Fibroblast of skin of abdomen (primary cell): Measurements from ENCODE around the gene MAMSTR.
"Not testable (repeated sequence)": the region's sequence is repeated elsewhere in the genome, so short reads cannot be mapped to it uniquely, and the experiment has no call there.

Source experiments
- DNase-seq: peaks from one replicate; pipeline ENCODE4 v3.0.0-alpha.2; 2013

The MAMSTR gene

GRCh38 chr19:48718711-48719231 is 754 bp downstream of the MAMSTR start:
- DNase-seq: no peak

- not testable (repeated sequence) for DNase-seq
Measured at GRCh38 chr19:48718106-48718505, 1.4 kb downstream of the MAMSTR start.

GRCh38 chr19:48716562-48717291 is 2.8 kb downstream of the MAMSTR start:
- DNase-seq: peak; percentile 63

GRCh38 chr19:48715681-48716171 is 3.8 kb downstream of the MAMSTR start:
- peak; percentile 45 for DNase-seq

- no peak for DNase-seq
Measured at GRCh38 chr19:48714759-48715675, 4.5 kb downstream of the MAMSTR start.

- peak; percentile 100 for DNase-seq
Measured at GRCh38 chr19:48713864-48714755, 5.4 kb downstream of the MAMSTR start.

- no peak for DNase-seq
Measured at GRCh38 chr19:48713041-48713863, 6.3 kb downstream of the MAMSTR start.

- DNase-seq: no peak
Measured at GRCh38 chr19:48711106-48711662, 8.3 kb downstream of the MAMSTR start.

GRCh38 chr19:48708471-48708870 is 11.1 kb downstream of the MAMSTR start:
- no peak for DNase-seq

- peak; percentile 59 for DNase-seq
Measured at GRCh38 chr19:48705431-48705830, 14.1 kb downstream of the MAMSTR start.

- DNase-seq: no peak
Measured at GRCh38 chr19:48703316-48703715, 16.2 kb downstream of the MAMSTR start.

GRCh38 chr19:48702701-48703100 is 16.8 kb downstream of the MAMSTR start:
- DNase-seq: no peak

- peak; percentile 73 for DNase-seq
Measured at GRCh38 chr19:48698046-48698445, 21.5 kb downstream of the MAMSTR start.

- DNase-seq: no peak
Measured at GRCh38 chr19:48696353-48697010, 23.0 kb downstream of the MAMSTR start.

- DNase-seq: no peak
Measured at GRCh38 chr19:48695743-48696352, 23.7 kb downstream of the MAMSTR start, which contains the start of gene FUT2. FUT2 (plus strand) TSS chr19:48695971; CDS start chr19:48702957, 6,986 bp downstream.

GRCh38 chr19:48693629-48694028 is 25.9 kb downstream of the MAMSTR start:
- not testable (repeated sequence) for DNase-seq

GRCh38 chr19:48689449-48689848 is 30.1 kb downstream of the MAMSTR start:
- DNase-seq: no peak

- no peak for DNase-seq
Measured at GRCh38 chr19:48687776-48688175, 31.7 kb downstream of the MAMSTR start.

GRCh38 chr19:48686637-48687036 is 32.9 kb downstream of the MAMSTR start:
- not testable (repeated sequence) for DNase-seq

- no peak for DNase-seq
Measured at GRCh38 chr19:48686088-48686487, 33.4 kb downstream of the MAMSTR start.
